ENCODE measurements around the gene RTF2. TPM values are rescaled to one million over a fixed set of nuclear protein-coding genes. Genes with fewer than 3 reads are reported as not detected.
A peak's percentile ranks its signal among the peaks of the same experiment; 100 is the strongest.

Gene RTF2
- total and polyA plus RNA-seq, 4 donors, result 63.8 to 103 (median 85.2) TPM

DNA sequence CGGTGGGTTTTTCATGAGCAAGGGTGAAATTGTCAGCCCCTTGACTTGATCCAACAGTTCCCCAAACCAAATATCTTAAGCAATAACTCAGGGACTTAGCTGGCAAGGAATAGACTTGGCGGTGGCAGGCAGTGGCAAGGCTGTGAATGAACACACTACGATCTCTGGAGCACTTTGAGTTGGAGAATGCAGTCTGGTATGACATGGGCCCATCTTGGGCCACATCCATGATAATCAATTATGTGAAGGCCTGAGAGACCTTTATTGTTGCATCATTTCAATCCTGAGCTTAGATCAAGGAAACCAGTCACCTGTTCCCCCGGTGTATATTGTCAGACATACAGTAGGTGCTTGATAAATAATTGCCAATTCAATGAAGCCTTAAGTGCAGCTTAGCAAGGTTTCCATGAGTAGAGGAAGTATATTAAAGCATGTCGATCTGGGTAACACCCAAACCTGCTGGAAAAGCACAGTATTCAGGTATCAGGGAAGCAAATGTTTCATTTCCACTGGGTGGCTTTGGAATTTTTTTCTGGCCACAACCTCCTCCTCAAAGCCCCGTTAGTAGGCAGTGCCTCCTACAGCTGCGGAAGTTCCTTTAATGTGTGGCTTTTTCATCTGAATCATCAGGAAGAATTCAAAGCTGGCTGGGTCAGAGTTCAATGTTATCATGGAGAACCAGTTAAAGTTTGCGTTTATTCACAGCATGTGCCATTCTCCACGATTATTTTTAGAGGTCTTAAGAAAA is 46.2 kb upstream of the RTF2 start:
- TF ChIP-seq, protein P1, sequence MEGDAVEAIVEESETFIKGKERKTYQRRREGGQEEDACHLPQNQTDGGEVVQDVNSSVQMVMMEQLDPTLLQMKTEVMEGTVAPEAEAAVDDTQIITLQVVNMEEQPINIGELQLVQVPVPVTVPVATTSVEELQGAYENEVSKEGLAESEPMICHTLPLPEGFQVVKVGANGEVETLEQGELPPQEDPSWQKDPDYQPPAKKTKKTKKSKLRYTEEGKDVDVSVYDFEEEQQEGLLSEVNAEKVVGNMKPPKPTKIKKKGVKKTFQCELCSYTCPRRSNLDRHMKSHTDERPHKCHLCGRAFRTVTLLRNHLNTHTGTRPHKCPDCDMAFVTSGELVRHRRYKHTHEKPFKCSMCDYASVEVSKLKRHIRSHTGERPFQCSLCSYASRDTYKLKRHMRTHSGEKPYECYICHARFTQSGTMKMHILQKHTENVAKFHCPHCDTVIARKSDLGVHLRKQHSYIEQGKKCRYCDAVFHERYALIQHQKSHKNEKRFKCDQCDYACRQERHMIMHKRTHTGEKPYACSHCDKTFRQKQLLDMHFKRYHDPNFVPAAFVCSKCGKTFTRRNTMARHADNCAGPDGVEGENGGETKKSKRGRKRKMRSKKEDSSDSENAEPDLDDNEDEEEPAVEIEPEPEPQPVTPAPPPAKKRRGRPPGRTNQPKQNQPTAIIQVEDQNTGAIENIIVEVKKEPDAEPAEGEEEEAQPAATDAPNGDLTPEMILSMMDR (IDR thresholded peaks at IDR 0.05; ENCODE audit: control extremely low read depth, extremely low read depth), result no peak
- Histone ChIP-seq H3K4me1 (ENCODE audit: control insufficient read depth in 5 of 5, insufficient read depth in 5 of 5, low read length in 5 of 5) (peaks cover 0 to 56% (median 9%) of the 10 kb centered on the region in 5 donors), H3K9ac (ENCODE audit: insufficient read depth in 1 of 2, low read length in 2 of 2) (no peak overlapping the region), H3K9me3 (ENCODE audit: control insufficient read depth in 4 of 4, insufficient read depth in 3 of 4, low read length in 3 of 4) (no peaks in the 10 kb centered on the region), H3K4me3 (no peak overlapping the region), H3K36me3 (ENCODE audit: control insufficient read depth in 4 of 4, insufficient read depth in 4 of 4, low read length in 4 of 4) (peaks cover 0 to 25% (median under 1%) of the 10 kb centered on the region in 4 donors), H3K27ac (ENCODE audit: low read depth in 1 of 2, low read length in 1 of 2) (peak overlapping the region in 1 of 2 donors; percentile 20), H3K27me3 (ENCODE audit: control insufficient read depth in 3 of 3, insufficient read depth in 3 of 3, low read length in 2 of 3) (no peaks in the 10 kb centered on the region)
- ATAC-seq (ENCODE audit: insufficient read depth, low FRiP score), result no peak
- DNase-seq, result no peak
- 24 to 41% methylated on average over 9 of the region's 9 CpGs for WGBS, 2 donors

DNA sequence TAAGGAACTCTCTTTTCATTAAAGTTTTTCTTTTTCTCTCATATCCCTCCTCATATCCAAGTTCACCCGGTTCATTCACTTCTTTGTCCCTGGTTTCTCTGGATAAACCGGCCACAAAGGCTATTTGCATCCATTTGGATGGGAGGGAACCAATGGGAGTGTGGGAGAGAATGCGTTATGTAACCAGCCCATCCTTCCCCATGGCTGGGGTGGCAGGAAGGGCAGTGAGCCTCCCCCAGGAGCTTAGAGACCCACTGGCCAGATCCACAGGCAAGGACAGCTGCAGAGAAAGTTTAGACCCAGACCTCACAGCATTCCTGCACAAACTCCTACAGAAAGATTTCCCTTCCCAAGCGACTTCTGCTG is 45.6 kb upstream of the RTF2 start:
- DNase-seq (no peak), ATAC-seq (ENCODE audit: insufficient read depth, low FRiP score) (no peak)
- Histone ChIP-seq H3K9me3 (ENCODE audit: control insufficient read depth in 4 of 4, insufficient read depth in 3 of 4, low read length in 3 of 4) (no peaks in the 10 kb centered on the region), H3K27ac (ENCODE audit: low read depth in 1 of 2, low read length in 1 of 2) (peak overlapping the region in 1 of 2 donors; percentile 74), H3K4me1 (ENCODE audit: control insufficient read depth in 5 of 5, insufficient read depth in 5 of 5, low read length in 5 of 5) (peaks cover 0 to 59% (median 12%) of the 10 kb centered on the region in 5 donors), H3K36me3 (ENCODE audit: control insufficient read depth in 4 of 4, insufficient read depth in 4 of 4, low read length in 4 of 4) (peaks cover 0 to 22% (median 0%) of the 10 kb centered on the region in 4 donors), H3K27me3 (ENCODE audit: control insufficient read depth in 3 of 3, insufficient read depth in 3 of 3, low read length in 2 of 3) (no peaks in the 10 kb centered on the region), H3K4me3 (no peak overlapping the region), H3K9ac (ENCODE audit: insufficient read depth in 1 of 2, low read length in 2 of 2) (no peak overlapping the region)
- 58% methylated on average over 4 of the region's 4 CpGs for WGBS, 2 donors
- TF ChIP-seq, protein P1 (IDR thresholded peaks at IDR 0.05; ENCODE audit: control extremely low read depth, extremely low read depth), result no peak

- WGBS, 2 donors, result 82 to 95% methylated on average over 1 of the region's 1 CpG
- Histone ChIP-seq H3K4me3 (no peak overlapping the region), H3K27ac (ENCODE audit: low read depth in 1 of 2, low read length in 1 of 2) (no peak overlapping the region), H3K27me3 (ENCODE audit: control insufficient read depth in 3 of 3, insufficient read depth in 3 of 3, low read length in 2 of 3) (no peaks in the 10 kb centered on the region), H3K9me3 (ENCODE audit: control insufficient read depth in 4 of 4, insufficient read depth in 3 of 4, low read length in 3 of 4) (no peaks in the 10 kb centered on the region), H3K4me1 (ENCODE audit: control insufficient read depth in 5 of 5, insufficient read depth in 5 of 5, low read length in 5 of 5) (peaks cover 0 to 59% (median 13%) of the 10 kb centered on the region in 5 donors), H3K9ac (ENCODE audit: insufficient read depth in 1 of 2, low read length in 2 of 2) (no peak overlapping the region), H3K36me3 (ENCODE audit: control insufficient read depth in 4 of 4, insufficient read depth in 4 of 4, low read length in 4 of 4) (peaks cover 0 to 22% (median 0%) of the 10 kb centered on the region in 4 donors)
- DNase-seq (no peak), ATAC-seq (ENCODE audit: insufficient read depth, low FRiP score) (no peak)
- TF ChIP-seq, protein P1 (IDR thresholded peaks at IDR 0.05; ENCODE audit: control extremely low read depth, extremely low read depth), result no peak
These were observed 45.2 kb upstream of the RTF2 start for GRCh38 chr20:56423211-56423610.
